HepG2 (cell line): ENCODE measurements around the gene HSF2BP. TPM values are rescaled to one million over a fixed set of nuclear protein-coding genes. Genes with fewer than 3 reads are reported as not detected.

Experiments used
- ARNT2 ChIP-seq: sonication (generic); formaldehyde crosslinking; IDR thresholded peaks from 2 replicates; pipeline ENCODE4 v1.8.0; 2022; ENCODE audit warnings: mild to moderate bottlenecking, low read depth, missing genetic modification reagents, moderate library complexity
- ATF3 ChIP-seq: sonication (generic); formaldehyde crosslinking; IDR thresholded peaks from 2 replicates; pipeline ENCODE4 v1.4.0; 2020; ENCODE audit warnings: missing genetic modification reagents
- EHMT2 ChIP-seq: fragments of 200-600 bp; sonication (generic); IDR thresholded peaks from 2 replicates; pipeline ENCODE4 v1.7.0; 2017; ENCODE audit warnings: antibody characterized with exemption, low read depth, low read length, borderline replicate concordance
- HNF4A ChIP-seq: sonication (generic); formaldehyde crosslinking; IDR thresholded peaks from 2 replicates; pipeline ENCODE4 v1.4.0; 2020; ENCODE audit warnings: missing genetic modification reagents
- MAX ChIP-seq: IDR thresholded peaks from 2 replicates; pipeline ENCODE4 v1.6.1; 2012; ENCODE audit warnings: inconsistent platforms
- RERE ChIP-seq: IDR thresholded peaks from 2 replicates; pipeline ENCODE4 v1.6.1; 2016; ENCODE audit warnings: low read depth, missing genetic modification reagents, missing compliant biosample characterization
- RFX1 ChIP-seq: fragments of 450-650 bp; IDR thresholded peaks from 2 replicates; pipeline ENCODE4 v1.6.1; 2017
- ZNF280D ChIP-seq: sonication (generic); formaldehyde crosslinking; IDR thresholded peaks from 2 replicates; pipeline ENCODE4 v1.5.1; 2020; ENCODE audit warnings: mild to moderate bottlenecking, missing genetic modification reagents
- ZNF574 ChIP-seq: sonication (generic); formaldehyde crosslinking; IDR thresholded peaks from 2 replicates; pipeline ENCODE4 v1.4.0; 2020; ENCODE audit warnings: missing genetic modification reagents
- ZNF839 ChIP-seq: sonication (generic); formaldehyde crosslinking; IDR thresholded peaks from 2 replicates; pipeline ENCODE4 v1.4.0; 2020; ENCODE audit warnings: missing genetic modification reagents, mild to moderate bottlenecking, borderline replicate concordance
- ZSCAN5A ChIP-seq: sonication (generic); formaldehyde crosslinking; IDR thresholded peaks from 2 replicates; pipeline ENCODE4 v1.8.0; 2022; ENCODE audit warnings: mild to moderate bottlenecking, missing genetic modification reagents, borderline replicate concordance
- polyA plus RNA-seq, 8 experiments: library from polyadenylated mRNA; depleted of rRNA in 3 of 8; stranded (reverse) in 7 of 8; unstranded in 1 of 8; fragments of >200 nt; fragmentation: Illumina TruSeq in 4 of 8; extraction: Trizol in 4 of 8; gene quantifications; 2 replicates each; pipeline versions ENCODE4 v1.2.1 to v1.2.3, GENCODE V29; 2011 to 2016; ENCODE audit warnings: low read depth in 4 of 8, missing spikeins in 1 of 8, mixed read lengths in 1 of 8; ENCODE audit not compliant: insufficient read depth in 1 of 8
- total RNA-seq, 5 experiments: library from RNA; depleted of rRNA; stranded (reverse); fragments of >200 nt; fragmentation: Illumina TruSeq; extraction: Trizol; gene quantifications; 2 replicates each; pipeline ENCODE4 v1.2.3, GENCODE V29; 2016; ENCODE audit warnings: low read depth in 1 of 5

Gene HSF2BP
- total and polyA plus RNA-seq, 2 of the 13 experiments (the other 11 are each of a cell fraction or from before 2014, with no cell fraction given): 0.67 to 2.2 TPM

- TF ChIP-seq EHMT2 (peak; percentile 44; the same call in 1 of the 2 replicates), ZNF280D (CRISPR knock-in tag) (no peak), HNF4A (CRISPR knock-in tag) (peak; percentile 68), MAX (0 out of 2 replicates have a peak, but pooled peaks have one; percentile 31), RERE (CRISPR knock-in tag) (peak; percentile 70; the same call in 1 of the 2 replicates), RFX1 (no peak), ZNF839 (CRISPR knock-in tag) (no peak), ZNF574 (CRISPR knock-in tag) (no peak), ARNT2 (CRISPR knock-in tag) (no peak), ATF3 (CRISPR knock-in tag) (peak; percentile 86), ZSCAN5A (CRISPR knock-in tag) (no peak)
Observed at GRCh38 chr21:43591571-43591970, 67.7 kb downstream of the HSF2BP start (continued).
